Activated CD4-positive, alpha-beta T cell treated with anti-CD3 and anti-CD28 coated beads for 4 hours (primary cell): Measurements from ENCODE around the gene KLF13.
A peak's percentile ranks its signal among the peaks of the same experiment; 100 is the strongest.

Source experiments
- DNase-seq, 2 donors: peaks; one replicate each; pipeline ENCODE4 v3.0.0-alpha.2; 2020

KLF13 gene

GRCh38 chr15:31317421-31318327 is 9.0 kb upstream of the KLF13 start:
- DNase-seq = no peak

- no peak for DNase-seq
These were observed 8.2 kb upstream of the KLF13 start for GRCh38 chr15:31318429-31318828.

- DNase-seq = no peak
These were observed 6.6 kb upstream of the KLF13 start for GRCh38 chr15:31320022-31320421.

- no peak for DNase-seq
These were observed 5.2 kb upstream of the KLF13 start for GRCh38 chr15:31321418-31321817.

- no peak for DNase-seq
These were observed 4.1 kb upstream of the KLF13 start for GRCh38 chr15:31322504-31322903.

GRCh38 chr15:31323627-31324026 is 3.0 kb upstream of the KLF13 start:
- no peak for DNase-seq

- DNase-seq = no peak
These were observed 2.4 kb upstream of the KLF13 start for GRCh38 chr15:31324186-31324585.

GRCh38 chr15:31324806-31325594 is 1.6 kb upstream of the KLF13 start:
- no peak for DNase-seq

- peak; percentile 44 to 64 for DNase-seq
These were observed 960 bp upstream of the KLF13 start for GRCh38 chr15:31325595-31326155.

GRCh38 chr15:31326875-31327668 is 437 bp downstream of the KLF13 start:
- DNase-seq = peak; percentile 69 to 79

GRCh38 chr15:31327669-31328427 is 1.2 kb downstream of the KLF13 start:
- peak; percentile 76 to 86 for DNase-seq

- peak; percentile 84 to 86 for DNase-seq
These were observed 1.9 kb downstream of the KLF13 start for GRCh38 chr15:31328428-31328968.

- peak in 1 of 2 donors; percentile 39 for DNase-seq
These were observed 2.5 kb downstream of the KLF13 start for GRCh38 chr15:31328969-31329639.

GRCh38 chr15:31329640-31330010 is 3.0 kb downstream of the KLF13 start:
- DNase-seq = no peak

- DNase-seq = no peak
These were observed 3.6 kb downstream of the KLF13 start for GRCh38 chr15:31330111-31330785.

GRCh38 chr15:31330836-31331235 is 4.2 kb downstream of the KLF13 start:
- DNase-seq = no peak

- no peak for DNase-seq
These were observed 4.8 kb downstream of the KLF13 start for GRCh38 chr15:31331389-31331788.

- DNase-seq = no peak
These were observed 5.5 kb downstream of the KLF13 start for GRCh38 chr15:31332020-31332680.

GRCh38 chr15:31332681-31333071 is 6.0 kb downstream of the KLF13 start:
- DNase-seq = no peak

- no peak for DNase-seq
These were observed 6.5 kb downstream of the KLF13 start for GRCh38 chr15:31333119-31333518.
